Measurements from ENCODE around the gene CXCL1.

DNA sequence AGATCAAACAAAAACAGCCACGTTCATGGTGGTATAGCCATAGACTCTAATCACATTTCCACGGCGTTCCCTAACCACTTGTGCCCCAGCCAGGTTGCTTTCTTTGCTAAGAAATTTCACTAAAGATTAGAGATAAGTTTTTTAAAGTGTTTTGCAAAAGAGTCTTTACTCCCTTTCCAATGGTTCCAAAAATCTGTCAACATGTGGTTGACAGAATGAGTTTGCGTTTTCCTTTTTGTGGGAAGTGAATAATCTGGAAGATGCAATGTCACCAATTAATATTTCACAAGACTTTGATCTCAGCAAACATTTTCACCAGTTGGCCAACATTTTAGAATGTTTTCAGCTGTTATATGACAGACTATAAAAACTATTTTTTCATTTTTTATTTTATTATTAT, 35.3 kb downstream of the CXCL1 start:
- TF ChIP-seq EZH2 (IDR thresholded peaks at IDR 0.05; ENCODE audit: borderline replicate concordance, insufficient read depth, low read depth, low read length, poor library complexity, severe bottlenecking), result no peak
- TF ChIP-seq, protein P1, sequence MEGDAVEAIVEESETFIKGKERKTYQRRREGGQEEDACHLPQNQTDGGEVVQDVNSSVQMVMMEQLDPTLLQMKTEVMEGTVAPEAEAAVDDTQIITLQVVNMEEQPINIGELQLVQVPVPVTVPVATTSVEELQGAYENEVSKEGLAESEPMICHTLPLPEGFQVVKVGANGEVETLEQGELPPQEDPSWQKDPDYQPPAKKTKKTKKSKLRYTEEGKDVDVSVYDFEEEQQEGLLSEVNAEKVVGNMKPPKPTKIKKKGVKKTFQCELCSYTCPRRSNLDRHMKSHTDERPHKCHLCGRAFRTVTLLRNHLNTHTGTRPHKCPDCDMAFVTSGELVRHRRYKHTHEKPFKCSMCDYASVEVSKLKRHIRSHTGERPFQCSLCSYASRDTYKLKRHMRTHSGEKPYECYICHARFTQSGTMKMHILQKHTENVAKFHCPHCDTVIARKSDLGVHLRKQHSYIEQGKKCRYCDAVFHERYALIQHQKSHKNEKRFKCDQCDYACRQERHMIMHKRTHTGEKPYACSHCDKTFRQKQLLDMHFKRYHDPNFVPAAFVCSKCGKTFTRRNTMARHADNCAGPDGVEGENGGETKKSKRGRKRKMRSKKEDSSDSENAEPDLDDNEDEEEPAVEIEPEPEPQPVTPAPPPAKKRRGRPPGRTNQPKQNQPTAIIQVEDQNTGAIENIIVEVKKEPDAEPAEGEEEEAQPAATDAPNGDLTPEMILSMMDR (IDR thresholded peaks at IDR 0.05), result no peak
